ENCODE results near the gene PTPN5.

DNA sequence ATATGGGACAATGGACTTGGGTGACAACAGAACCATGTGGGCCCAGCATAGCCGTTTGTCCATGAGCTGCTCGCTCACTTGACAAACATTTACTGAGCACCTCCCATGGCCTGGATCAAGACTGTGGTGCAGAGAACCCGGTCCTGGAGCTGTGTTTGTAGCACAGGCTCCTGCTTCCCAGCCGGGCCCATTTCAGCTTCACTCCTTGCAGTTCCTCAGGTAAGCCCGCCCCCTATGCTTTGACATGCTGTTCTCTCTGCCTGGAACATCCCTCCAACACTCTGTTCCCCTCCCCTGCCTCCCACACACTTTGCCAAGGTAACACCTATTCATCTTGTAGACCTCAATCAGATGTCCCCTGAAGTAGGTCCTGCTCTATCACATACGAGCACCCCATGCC, 46.3 kb downstream of the PTPN5 start:
- TF ChIP-seq, protein P1, sequence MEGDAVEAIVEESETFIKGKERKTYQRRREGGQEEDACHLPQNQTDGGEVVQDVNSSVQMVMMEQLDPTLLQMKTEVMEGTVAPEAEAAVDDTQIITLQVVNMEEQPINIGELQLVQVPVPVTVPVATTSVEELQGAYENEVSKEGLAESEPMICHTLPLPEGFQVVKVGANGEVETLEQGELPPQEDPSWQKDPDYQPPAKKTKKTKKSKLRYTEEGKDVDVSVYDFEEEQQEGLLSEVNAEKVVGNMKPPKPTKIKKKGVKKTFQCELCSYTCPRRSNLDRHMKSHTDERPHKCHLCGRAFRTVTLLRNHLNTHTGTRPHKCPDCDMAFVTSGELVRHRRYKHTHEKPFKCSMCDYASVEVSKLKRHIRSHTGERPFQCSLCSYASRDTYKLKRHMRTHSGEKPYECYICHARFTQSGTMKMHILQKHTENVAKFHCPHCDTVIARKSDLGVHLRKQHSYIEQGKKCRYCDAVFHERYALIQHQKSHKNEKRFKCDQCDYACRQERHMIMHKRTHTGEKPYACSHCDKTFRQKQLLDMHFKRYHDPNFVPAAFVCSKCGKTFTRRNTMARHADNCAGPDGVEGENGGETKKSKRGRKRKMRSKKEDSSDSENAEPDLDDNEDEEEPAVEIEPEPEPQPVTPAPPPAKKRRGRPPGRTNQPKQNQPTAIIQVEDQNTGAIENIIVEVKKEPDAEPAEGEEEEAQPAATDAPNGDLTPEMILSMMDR (IDR thresholded peaks at IDR 0.05), result no peak
- TF ChIP-seq ZFX (IDR thresholded peaks at IDR 0.05; ENCODE audit: borderline replicate concordance), result no peak
